Neural crest cell (in vitro differentiated cells): Measurements from ENCODE around the gene WDR70. TPM values are rescaled to one million over a fixed set of nuclear protein-coding genes. Genes with fewer than 3 reads are reported as not detected.

ENCODE experiments used
- DNase-seq: peaks from one replicate; pipeline ENCODE4 v3.0.0; 2021; ENCODE audit warnings: low read depth, mixed read lengths, low spot score
- H3K27ac Mint-ChIP-seq: one replicate; pipeline ENCODE4 v1.8.0; 2021; ENCODE audit warnings: mild to moderate bottlenecking, mixed read lengths; ENCODE audit not compliant: unreplicated experiment
- H3K27me3 Mint-ChIP-seq: 2 replicates; pipeline ENCODE4 v1.8.0; 2021; ENCODE audit warnings: low read depth, mild to moderate bottlenecking, mixed read lengths
- H3K36me3 Mint-ChIP-seq: 2 replicates; pipeline ENCODE4 v1.8.0; 2021; ENCODE audit warnings: low read depth, mild to moderate bottlenecking, mixed read lengths
- H3K4me1 Mint-ChIP-seq: 2 replicates; pipeline ENCODE4 v1.8.0; 2021; ENCODE audit warnings: mixed read lengths
- H3K4me3 Mint-ChIP-seq: one replicate; pipeline ENCODE4 v1.8.0; 2021; ENCODE audit warnings: mild to moderate bottlenecking, mixed read lengths
- H3K9me3 Mint-ChIP-seq: 2 replicates; pipeline ENCODE4 v1.8.0; 2021; ENCODE audit warnings: mixed read lengths
- CTCF ChIP-seq: fragments of 200-600 bp; sonication (generic); conservative IDR thresholded peaks from 2 replicates; pipeline ENCODE4 v1.5.0; 2021; ENCODE audit warnings: antibody characterized with exemption, mild to moderate bottlenecking
- total RNA-seq: library from RNA; stranded (reverse); gene quantifications from 2 replicates; pipeline ENCODE4 v1.2.1, GENCODE V29; 2021

The WDR70 gene
- total RNA-seq, 1 donor from 2014 or later = 46.5 TPM

GRCh38 chr5:37661227-37661920 is 282.3 kb downstream of the WDR70 start:
- H3K27ac Mint-ChIP-seq = no peak overlapping the region
- no peak for TF ChIP-seq CTCF
- H3K4me3 Mint-ChIP-seq = no peak overlapping the region
- no peaks in the 10 kb centered on the region for H3K9me3 Mint-ChIP-seq
- peaks cover 3% of the 10 kb centered on the region for H3K36me3 Mint-ChIP-seq
- H3K4me1 Mint-ChIP-seq = peaks cover 13% of the 10 kb centered on the region
- DNase-seq = no peak
- no peaks in the 10 kb centered on the region for H3K27me3 Mint-ChIP-seq

- Mint-ChIP-seq H3K27me3 (no peaks in the 10 kb centered on the region), H3K27ac (no peak overlapping the region), H3K36me3 (peaks cover 3% of the 10 kb centered on the region), H3K9me3 (no peaks in the 10 kb centered on the region), H3K4me1 (peaks cover 13% of the 10 kb centered on the region), H3K4me3 (no peak overlapping the region)
- no peak for TF ChIP-seq CTCF
- no peak for DNase-seq
These were observed 282.8 kb downstream of the WDR70 start for GRCh38 chr5:37661951-37662350.

DNA sequence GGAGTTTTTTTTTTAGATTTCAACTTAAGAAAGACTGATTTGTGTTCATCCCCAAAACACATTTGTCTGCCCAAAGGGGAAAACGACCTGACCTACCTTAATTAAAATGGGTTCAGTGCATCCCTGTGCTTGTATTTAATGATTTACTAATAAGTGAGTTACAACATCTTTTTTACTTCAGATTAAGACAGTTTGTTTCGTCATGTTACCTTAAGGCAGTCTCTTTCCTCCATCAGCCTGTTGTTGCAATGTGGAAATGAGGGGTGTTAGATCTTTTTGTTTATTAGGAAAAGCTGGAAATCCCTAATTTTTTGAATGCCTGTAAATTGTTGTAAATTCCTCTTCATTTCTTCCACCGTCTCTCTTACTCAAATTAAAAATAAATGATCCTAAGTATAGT is 283.2 kb downstream of the WDR70 start:
- no peak for DNase-seq
- no peaks in the 10 kb centered on the region for H3K9me3 Mint-ChIP-seq
- peaks cover 3% of the 10 kb centered on the region for H3K36me3 Mint-ChIP-seq
- no peak for TF ChIP-seq CTCF
- H3K4me3 Mint-ChIP-seq = no peak overlapping the region
- H3K4me1 Mint-ChIP-seq = peaks cover 13% of the 10 kb centered on the region
- no peak overlapping the region for H3K27ac Mint-ChIP-seq
- no peaks in the 10 kb centered on the region for H3K27me3 Mint-ChIP-seq

GRCh38 chr5:37662789-37663485 is 283.8 kb downstream of the WDR70 start:
- DNase-seq = no peak
- TF ChIP-seq CTCF = no peak
- no peaks in the 10 kb centered on the region for H3K9me3 Mint-ChIP-seq
- H3K27me3 Mint-ChIP-seq = no peaks in the 10 kb centered on the region
- H3K36me3 Mint-ChIP-seq = peaks cover 3% of the 10 kb centered on the region
- no peak overlapping the region for H3K4me3 Mint-ChIP-seq
- peaks cover 13% of the 10 kb centered on the region for H3K4me1 Mint-ChIP-seq
- no peak overlapping the region for H3K27ac Mint-ChIP-seq

DNA sequence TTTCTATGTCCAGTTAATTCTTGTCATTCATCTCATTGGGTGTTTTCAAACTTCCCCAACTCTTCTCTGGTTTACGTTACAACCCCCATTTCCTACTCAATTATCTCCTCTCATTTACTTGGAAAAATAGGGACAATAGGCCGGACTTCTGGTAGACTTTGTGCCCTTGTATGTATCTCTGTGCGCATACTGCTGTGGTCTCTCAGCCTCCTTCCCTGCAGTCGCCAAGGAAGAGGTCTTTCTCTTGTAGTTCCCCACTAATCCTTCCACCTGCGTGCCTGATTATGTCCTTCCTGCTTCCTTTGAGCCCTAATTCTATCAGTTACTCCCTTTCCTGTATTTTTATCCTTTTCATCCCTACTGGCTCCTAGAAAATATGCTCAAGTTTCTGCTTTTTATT is 284.4 kb downstream of the WDR70 start:
- H3K27ac Mint-ChIP-seq = no peak overlapping the region
- H3K4me1 Mint-ChIP-seq = peaks cover 13% of the 10 kb centered on the region
- H3K36me3 Mint-ChIP-seq = no peaks in the 10 kb centered on the region
- no peak overlapping the region for H3K4me3 Mint-ChIP-seq
- no peaks in the 10 kb centered on the region for H3K9me3 Mint-ChIP-seq
- no peak for DNase-seq
- TF ChIP-seq CTCF = no peak
- no peaks in the 10 kb centered on the region for H3K27me3 Mint-ChIP-seq
